Measurements from ENCODE around the gene S100A8. TPM values are rescaled to one million over a fixed set of nuclear protein-coding genes. Genes with fewer than 3 reads are reported as not detected.

S100A8 gene
- total RNA-seq, 1 experiment from 2014 or later, result not detected

GRCh38 chr1:153364766-153365666 lies 25.9 kb downstream of the S100A8 start:
- no peak overlapping the region for H3K4me2 ChIP-seq (ENCODE audit: low read depth, low read length, poor library complexity, severe bottlenecking)
- H3K9ac ChIP-seq (ENCODE audit: low read length), result no peak overlapping the region
- no peaks in the 10 kb centered on the region for H3K27me3 ChIP-seq (ENCODE audit: low read length)
- H3K4me1 ChIP-seq (ENCODE audit: low read length), result no peaks in the 10 kb centered on the region
- H2AFZ ChIP-seq (ENCODE audit: low read length), result no peak overlapping the region
- H3K27ac ChIP-seq (ENCODE audit: low read length), result no peak overlapping the region
- H3K79me2 ChIP-seq (ENCODE audit: low read length), result no peaks in the 10 kb centered on the region
- no peak for DNase-seq
- no peaks in the 10 kb centered on the region for H4K20me1 ChIP-seq (ENCODE audit: insufficient read depth, low read depth, low read length)
- no peak overlapping the region for H3K4me3 ChIP-seq (ENCODE audit: low read length)
- H3K9me2 ChIP-seq (replicated peaks; ENCODE audit: insufficient read depth, low read length), result no peaks in the 10 kb centered on the region
- H3K9me3 ChIP-seq (ENCODE audit: low read length), result no peaks in the 10 kb centered on the region
- H3K36me3 ChIP-seq (ENCODE audit: insufficient read depth, low read length), result no peaks in the 10 kb centered on the region

- Histone ChIP-seq H3K9me2 (replicated peaks; ENCODE audit: insufficient read depth, low read length) (no peaks in the 10 kb centered on the region), H3K9me3 (ENCODE audit: low read length) (no peaks in the 10 kb centered on the region), H4K20me1 (ENCODE audit: insufficient read depth, low read depth, low read length) (no peaks in the 10 kb centered on the region), H3K79me2 (ENCODE audit: low read length) (no peaks in the 10 kb centered on the region), H3K9ac (ENCODE audit: low read length) (no peak overlapping the region), H3K27ac (ENCODE audit: low read length) (no peak overlapping the region), H3K4me1 (ENCODE audit: low read length) (no peaks in the 10 kb centered on the region), H3K4me3 (ENCODE audit: low read length) (no peak overlapping the region), H3K36me3 (ENCODE audit: insufficient read depth, low read length) (no peaks in the 10 kb centered on the region), H2AFZ (ENCODE audit: low read length) (no peak overlapping the region), H3K4me2 (ENCODE audit: low read depth, low read length, poor library complexity, severe bottlenecking) (no peak overlapping the region), H3K27me3 (ENCODE audit: low read length) (no peaks in the 10 kb centered on the region)
- DNase-seq, result no peak
Measured at GRCh38 chr1:153364156-153364555, 26.7 kb downstream of the S100A8 start.

- H3K4me1 ChIP-seq (ENCODE audit: low read length), result no peaks in the 10 kb centered on the region
- no peak overlapping the region for H3K27ac ChIP-seq (ENCODE audit: low read length)
- no peaks in the 10 kb centered on the region for H3K9me2 ChIP-seq (replicated peaks; ENCODE audit: insufficient read depth, low read length)
- no peaks in the 10 kb centered on the region for H4K20me1 ChIP-seq (ENCODE audit: insufficient read depth, low read depth, low read length)
- H3K9me3 ChIP-seq (ENCODE audit: low read length), result no peaks in the 10 kb centered on the region
- no peaks in the 10 kb centered on the region for H3K36me3 ChIP-seq (ENCODE audit: insufficient read depth, low read length)
- H3K4me2 ChIP-seq (ENCODE audit: low read depth, low read length, poor library complexity, severe bottlenecking), result no peak overlapping the region
- no peak overlapping the region for H2AFZ ChIP-seq (ENCODE audit: low read length)
- no peaks in the 10 kb centered on the region for H3K27me3 ChIP-seq (ENCODE audit: low read length)
- H3K9ac ChIP-seq (ENCODE audit: low read length), result no peak overlapping the region
- DNase-seq, result no peak
- H3K4me3 ChIP-seq (ENCODE audit: low read length), result no peak overlapping the region
- no peaks in the 10 kb centered on the region for H3K79me2 ChIP-seq (ENCODE audit: low read length)
Measured at GRCh38 chr1:153363641-153364040, 27.2 kb downstream of the S100A8 start.

- Histone ChIP-seq H3K4me2 (ENCODE audit: low read depth, low read length, poor library complexity, severe bottlenecking) (no peak overlapping the region), H3K27ac (ENCODE audit: low read length) (no peak overlapping the region), H3K9ac (ENCODE audit: low read length) (no peak overlapping the region), H3K79me2 (ENCODE audit: low read length) (no peaks in the 10 kb centered on the region), H3K9me3 (ENCODE audit: low read length) (no peaks in the 10 kb centered on the region), H3K36me3 (ENCODE audit: insufficient read depth, low read length) (no peaks in the 10 kb centered on the region), H3K9me2 (replicated peaks; ENCODE audit: insufficient read depth, low read length) (no peaks in the 10 kb centered on the region), H3K4me1 (ENCODE audit: low read length) (no peaks in the 10 kb centered on the region), H2AFZ (ENCODE audit: low read length) (no peak overlapping the region), H3K27me3 (ENCODE audit: low read length) (no peaks in the 10 kb centered on the region), H3K4me3 (ENCODE audit: low read length) (no peak overlapping the region), H4K20me1 (ENCODE audit: insufficient read depth, low read depth, low read length) (no peaks in the 10 kb centered on the region)
- no peak for DNase-seq
Measured at GRCh38 chr1:153362187-153362775, 28.6 kb downstream of the S100A8 start.

- H3K27ac ChIP-seq (ENCODE audit: low read length), result no peak overlapping the region
- H3K4me1 ChIP-seq (ENCODE audit: low read length), result no peaks in the 10 kb centered on the region
- H4K20me1 ChIP-seq (ENCODE audit: insufficient read depth, low read depth, low read length), result no peaks in the 10 kb centered on the region
- no peaks in the 10 kb centered on the region for H3K27me3 ChIP-seq (ENCODE audit: low read length)
- no peak for DNase-seq
- no peaks in the 10 kb centered on the region for H3K36me3 ChIP-seq (ENCODE audit: insufficient read depth, low read length)
- H3K9me3 ChIP-seq (ENCODE audit: low read length), result no peaks in the 10 kb centered on the region
- H3K79me2 ChIP-seq (ENCODE audit: low read length), result no peaks in the 10 kb centered on the region
- H3K4me2 ChIP-seq (ENCODE audit: low read depth, low read length, poor library complexity, severe bottlenecking), result no peak overlapping the region
- H3K4me3 ChIP-seq (ENCODE audit: low read length), result no peak overlapping the region
- no peaks in the 10 kb centered on the region for H3K9me2 ChIP-seq (replicated peaks; ENCODE audit: insufficient read depth, low read length)
- H2AFZ ChIP-seq (ENCODE audit: low read length), result no peak overlapping the region
- H3K9ac ChIP-seq (ENCODE audit: low read length), result no peak overlapping the region
Measured at GRCh38 chr1:153361480-153362109, 29.3 kb downstream of the S100A8 start.

- Histone ChIP-seq H3K9me2 (replicated peaks; ENCODE audit: insufficient read depth, low read length) (no peaks in the 10 kb centered on the region), H3K4me2 (ENCODE audit: low read depth, low read length, poor library complexity, severe bottlenecking) (no peak overlapping the region)
Measured at GRCh38 chr1:153360592-153361479, 30.0 kb downstream of the S100A8 start.

GRCh38 chr1:153360190-153360589 lies 30.7 kb downstream of the S100A8 start:
- Histone ChIP-seq H4K20me1 (ENCODE audit: insufficient read depth, low read depth, low read length) (no peaks in the 10 kb centered on the region), H3K9me3 (ENCODE audit: low read length) (no peaks in the 10 kb centered on the region), H2AFZ (ENCODE audit: low read length) (no peak overlapping the region), H3K36me3 (ENCODE audit: insufficient read depth, low read length) (no peaks in the 10 kb centered on the region), H3K9ac (ENCODE audit: low read length) (no peak overlapping the region), H3K79me2 (ENCODE audit: low read length) (no peaks in the 10 kb centered on the region), H3K4me1 (ENCODE audit: low read length) (no peaks in the 10 kb centered on the region), H3K27me3 (ENCODE audit: low read length) (no peaks in the 10 kb centered on the region), H3K27ac (ENCODE audit: low read length) (no peak overlapping the region), H3K4me2 (ENCODE audit: low read depth, low read length, poor library complexity, severe bottlenecking) (no peak overlapping the region), H3K4me3 (ENCODE audit: low read length) (no peak overlapping the region), H3K9me2 (replicated peaks; ENCODE audit: insufficient read depth, low read length) (no peaks in the 10 kb centered on the region)
- DNase-seq, result no peak

More at GRCh38 chr1:153360592-153361479, 30.0 kb downstream of the S100A8 start:
- H3K79me2 ChIP-seq (ENCODE audit: low read length), result no peaks in the 10 kb centered on the region
- H3K9me3 ChIP-seq (ENCODE audit: low read length), result no peaks in the 10 kb centered on the region
- no peaks in the 10 kb centered on the region for H3K4me1 ChIP-seq (ENCODE audit: low read length)
- H3K9ac ChIP-seq (ENCODE audit: low read length), result no peak overlapping the region
- no peak overlapping the region for H2AFZ ChIP-seq (ENCODE audit: low read length)
- no peak overlapping the region for H3K27ac ChIP-seq (ENCODE audit: low read length)
- H3K4me3 ChIP-seq (ENCODE audit: low read length), result no peak overlapping the region
- H4K20me1 ChIP-seq (ENCODE audit: insufficient read depth, low read depth, low read length), result no peaks in the 10 kb centered on the region
- H3K36me3 ChIP-seq (ENCODE audit: insufficient read depth, low read length), result no peaks in the 10 kb centered on the region
- no peaks in the 10 kb centered on the region for H3K27me3 ChIP-seq (ENCODE audit: low read length)
- no peak for DNase-seq

All from Karpas-422 (cell line).